Mesenteric fat pad (tissue), 1 donor: Measurements from ENCODE around the gene CLEC5A. TPM values are rescaled to one million over a fixed set of nuclear protein-coding genes. Genes with fewer than 3 reads are reported as not detected.
"Not testable (repeated sequence)": the region's sequence is repeated elsewhere in the genome, so short reads cannot be mapped to it uniquely, and the experiment has no call there.

Experiments used
- DNase-seq: peaks from one replicate; pipeline ENCODE4 v3.0.0-alpha.2; 2020; ENCODE audit warnings: low spot score
- total RNA-seq: library from RNA; stranded (reverse); fragmentation: NEBNext Ultra II Directional; extraction: Animal tissue kit (Norgen Biotek cat#: 25700); gene quantifications from one replicate; pipeline ENCODE4 v1.2.1, GENCODE V29; 2021
- donor health status: DM: yes; HTN: yes; CAD: no.

Gene CLEC5A
- total RNA-seq, 1 donor from 2014 or later: 2.6 TPM

- DNase-seq: no peak
These were observed 2.7 kb upstream of the CLEC5A start for GRCh38 chr7:141949451-141949850.

GRCh38 chr7:141949021-141949420, 2.2 kb upstream of the CLEC5A start:
- DNase-seq: no peak

GRCh38 chr7:141945356-141945755, 1.4 kb downstream of the CLEC5A start:
- no peak for DNase-seq

- no peak for DNase-seq
These were observed 2.0 kb downstream of the CLEC5A start for GRCh38 chr7:141944811-141945210.

- DNase-seq: no peak
These were observed 2.9 kb downstream of the CLEC5A start for GRCh38 chr7:141943846-141944245.

GRCh38 chr7:141941075-141941474, 5.7 kb downstream of the CLEC5A start:
- DNase-seq: no peak

- DNase-seq: no peak
These were observed 16.6 kb downstream of the CLEC5A start for GRCh38 chr7:141930211-141930610.

GRCh38 chr7:141928845-141929195, 18.0 kb downstream of the CLEC5A start:
- DNase-seq: no peak

GRCh38 chr7:141928146-141928844, 18.5 kb downstream of the CLEC5A start:
- DNase-seq: no peak

GRCh38 chr7:141920281-141920680, 26.5 kb downstream of the CLEC5A start:
- DNase-seq: no peak

- no peak for DNase-seq
These were observed 30.7 kb downstream of the CLEC5A start, which contains the start of gene OR9A4 for GRCh38 chr7:141916099-141916498. Gene OR9A4, plus strand, starts transcription at chr7:141916399. Its CDS starts 2,477 bp downstream, at chr7:141918876.

GRCh38 chr7:141915565-141915964, 31.2 kb downstream of the CLEC5A start:
- no peak for DNase-seq

- DNase-seq: no peak
These were observed 35.4 kb downstream of the CLEC5A start for GRCh38 chr7:141911391-141911790.

- DNase-seq: no peak
These were observed 40.5 kb downstream of the CLEC5A start for GRCh38 chr7:141906285-141906684.

GRCh38 chr7:141899366-141899765, 47.4 kb downstream of the CLEC5A start:
- DNase-seq: not testable (repeated sequence)

- no peak for DNase-seq
These were observed 55.4 kb downstream of the CLEC5A start for GRCh38 chr7:141891336-141891735.

GRCh38 chr7:141889321-141889720, 57.5 kb downstream of the CLEC5A start:
- no peak for DNase-seq

- DNase-seq: no peak
These were observed 62.1 kb downstream of the CLEC5A start for GRCh38 chr7:141884539-141885225.

- no peak for DNase-seq
These were observed 65.8 kb downstream of the CLEC5A start for GRCh38 chr7:141880960-141881359.

- DNase-seq: no peak
These were observed 69.4 kb downstream of the CLEC5A start for GRCh38 chr7:141877365-141877764.
